Measurements from ENCODE around the gene AHCYL1.

AHCYL1 gene

GRCh38 chr1:110034451-110035235 is 50.1 kb downstream of the AHCYL1 start, which contains the start of gene STRIP1:
TSS of gene STRIP1 (plus strand) at chr1:110034624. CDS start at chr1:110034638, 14 bp downstream.
- H3K4me3 ChIP-seq (ENCODE audit: insufficient read length, low read depth) = peak within 1 kb of the TSS; percentile 83
- DNase-seq (ENCODE audit: low read depth, low spot score) = peak; percentile 96
- H3K9ac ChIP-seq (ENCODE audit: insufficient read length, low read depth) = peak within 1 kb of the TSS; percentile 93
- H3K4me1 ChIP-seq (ENCODE audit: insufficient read depth, insufficient read length) = no peaks in the 10 kb centered on the region
- peaks cover 34% of the 10 kb centered on the region for H3K36me3 ChIP-seq (ENCODE audit: insufficient read depth, insufficient read length, low read length)
- H3K27me3 ChIP-seq (ENCODE audit: insufficient read depth, insufficient read length) = no peaks in the 10 kb centered on the region
- TF ChIP-seq SUZ12 (IDR thresholded peaks at IDR 0.05; ENCODE audit: extremely low read depth, insufficient read depth, insufficient read length) = no peak
- peak; percentile 100 for TF ChIP-seq YY1 (IDR thresholded peaks at IDR 0.05; ENCODE audit: insufficient read depth, insufficient read length)
- no peaks in the 10 kb centered on the region for H3K9me3 ChIP-seq (ENCODE audit: insufficient read depth, low read length)

GRCh38 chr1:110035236-110035752 is 50.7 kb downstream of the AHCYL1 start:
- Histone ChIP-seq H3K27me3 (ENCODE audit: insufficient read depth, insufficient read length) (no peaks in the 10 kb centered on the region), H3K4me3 (ENCODE audit: insufficient read length, low read depth) (peak overlapping the region; percentile 83), H3K9ac (ENCODE audit: insufficient read length, low read depth) (peak overlapping the region; percentile 93), H3K9me3 (ENCODE audit: insufficient read depth, low read length) (no peaks in the 10 kb centered on the region), H3K36me3 (ENCODE audit: insufficient read depth, insufficient read length, low read length) (peaks cover 41% of the 10 kb centered on the region), H3K4me1 (ENCODE audit: insufficient read depth, insufficient read length) (no peaks in the 10 kb centered on the region)
- TF ChIP-seq YY1 (IDR thresholded peaks at IDR 0.05; ENCODE audit: insufficient read depth, insufficient read length) (no peak), SUZ12 (IDR thresholded peaks at IDR 0.05; ENCODE audit: extremely low read depth, insufficient read depth, insufficient read length) (no peak), ZNF274 (IDR thresholded peaks at IDR 0.05; ENCODE audit: low read depth, low read length) (no peak)
- peak; percentile 43 for DNase-seq (ENCODE audit: low read depth, low spot score)

GRCh38 chr1:110038271-110038670 is 53.7 kb downstream of the AHCYL1 start:
- H3K4me1 ChIP-seq (ENCODE audit: insufficient read depth, insufficient read length) = no peaks in the 10 kb centered on the region
- H3K27me3 ChIP-seq (ENCODE audit: insufficient read depth, insufficient read length) = no peaks in the 10 kb centered on the region
- no peaks in the 10 kb centered on the region for H3K9me3 ChIP-seq (ENCODE audit: insufficient read depth, low read length)
- H3K36me3 ChIP-seq (ENCODE audit: insufficient read depth, insufficient read length, low read length) = peaks cover 70% of the 10 kb centered on the region
- TF ChIP-seq SUZ12 (IDR thresholded peaks at IDR 0.05; ENCODE audit: extremely low read depth, insufficient read depth, insufficient read length) = no peak
- no peak for TF ChIP-seq YY1 (IDR thresholded peaks at IDR 0.05; ENCODE audit: insufficient read depth, insufficient read length)
- TF ChIP-seq ZNF274 (IDR thresholded peaks at IDR 0.05; ENCODE audit: low read depth, low read length) = no peak
- no peak for DNase-seq (ENCODE audit: low read depth, low spot score)
- no peak overlapping the region for H3K9ac ChIP-seq (ENCODE audit: insufficient read length, low read depth)
- H3K4me3 ChIP-seq (ENCODE audit: insufficient read length, low read depth) = no peak overlapping the region

GRCh38 chr1:110039641-110040040 is 55.1 kb downstream of the AHCYL1 start:
- no peak overlapping the region for H3K9ac ChIP-seq (ENCODE audit: insufficient read length, low read depth)
- H3K9me3 ChIP-seq (ENCODE audit: insufficient read depth, low read length) = no peaks in the 10 kb centered on the region
- peaks cover 84% of the 10 kb centered on the region for H3K36me3 ChIP-seq (ENCODE audit: insufficient read depth, insufficient read length, low read length)
- no peak for DNase-seq (ENCODE audit: low read depth, low spot score)
- no peaks in the 10 kb centered on the region for H3K27me3 ChIP-seq (ENCODE audit: insufficient read depth, insufficient read length)
- no peak for TF ChIP-seq ZNF274 (IDR thresholded peaks at IDR 0.05; ENCODE audit: low read depth, low read length)
- TF ChIP-seq SUZ12 (IDR thresholded peaks at IDR 0.05; ENCODE audit: extremely low read depth, insufficient read depth, insufficient read length) = no peak
- no peak for TF ChIP-seq YY1 (IDR thresholded peaks at IDR 0.05; ENCODE audit: insufficient read depth, insufficient read length)
- H3K4me1 ChIP-seq (ENCODE audit: insufficient read depth, insufficient read length) = no peaks in the 10 kb centered on the region
- no peak overlapping the region for H3K4me3 ChIP-seq (ENCODE audit: insufficient read length, low read depth)

- TF ChIP-seq SUZ12 (IDR thresholded peaks at IDR 0.05; ENCODE audit: extremely low read depth, insufficient read depth, insufficient read length) = no peak
- no peak for TF ChIP-seq ZNF274 (IDR thresholded peaks at IDR 0.05; ENCODE audit: low read depth, low read length)
- TF ChIP-seq YY1 (IDR thresholded peaks at IDR 0.05; ENCODE audit: insufficient read depth, insufficient read length) = no peak
- no peak for DNase-seq (ENCODE audit: low read depth, low spot score)
- Histone ChIP-seq H3K27me3 (ENCODE audit: insufficient read depth, insufficient read length) (no peaks in the 10 kb centered on the region), H3K4me3 (ENCODE audit: insufficient read length, low read depth) (no peak overlapping the region), H3K36me3 (ENCODE audit: insufficient read depth, insufficient read length, low read length) (peaks cover 93% of the 10 kb centered on the region), H3K4me1 (ENCODE audit: insufficient read depth, insufficient read length) (no peaks in the 10 kb centered on the region), H3K9me3 (ENCODE audit: insufficient read depth, low read length) (no peaks in the 10 kb centered on the region), H3K9ac (ENCODE audit: insufficient read length, low read depth) (no peak overlapping the region)
Observed at GRCh38 chr1:110040548-110040947, 56.0 kb downstream of the AHCYL1 start.

GRCh38 chr1:110043016-110043415 is 58.5 kb downstream of the AHCYL1 start:
- no peak overlapping the region for H3K4me3 ChIP-seq (ENCODE audit: insufficient read length, low read depth)
- no peak for DNase-seq (ENCODE audit: low read depth, low spot score)
- no peaks in the 10 kb centered on the region for H3K9me3 ChIP-seq (ENCODE audit: insufficient read depth, low read length)
- H3K9ac ChIP-seq (ENCODE audit: insufficient read length, low read depth) = no peak overlapping the region
- H3K36me3 ChIP-seq (ENCODE audit: insufficient read depth, insufficient read length, low read length) = peaks cover 97% of the 10 kb centered on the region
- H3K4me1 ChIP-seq (ENCODE audit: insufficient read depth, insufficient read length) = no peaks in the 10 kb centered on the region
- no peaks in the 10 kb centered on the region for H3K27me3 ChIP-seq (ENCODE audit: insufficient read depth, insufficient read length)
- TF ChIP-seq YY1 (IDR thresholded peaks at IDR 0.05; ENCODE audit: insufficient read depth, insufficient read length) = no peak
- no peak for TF ChIP-seq SUZ12 (IDR thresholded peaks at IDR 0.05; ENCODE audit: extremely low read depth, insufficient read depth, insufficient read length)
- no peak for TF ChIP-seq ZNF274 (IDR thresholded peaks at IDR 0.05; ENCODE audit: low read depth, low read length)

GRCh38 chr1:110047463-110047862 is 62.9 kb downstream of the AHCYL1 start:
- TF ChIP-seq YY1 (IDR thresholded peaks at IDR 0.05; ENCODE audit: insufficient read depth, insufficient read length) (no peak), ZNF274 (IDR thresholded peaks at IDR 0.05; ENCODE audit: low read depth, low read length) (no peak), SUZ12 (IDR thresholded peaks at IDR 0.05; ENCODE audit: extremely low read depth, insufficient read depth, insufficient read length) (no peak)
- Histone ChIP-seq H3K9me3 (ENCODE audit: insufficient read depth, low read length) (no peaks in the 10 kb centered on the region), H3K36me3 (ENCODE audit: insufficient read depth, insufficient read length, low read length) (peaks cover 97% of the 10 kb centered on the region), H3K9ac (ENCODE audit: insufficient read length, low read depth) (no peak overlapping the region), H3K4me3 (ENCODE audit: insufficient read length, low read depth) (no peak overlapping the region), H3K27me3 (ENCODE audit: insufficient read depth, insufficient read length) (no peaks in the 10 kb centered on the region), H3K4me1 (ENCODE audit: insufficient read depth, insufficient read length) (no peaks in the 10 kb centered on the region)
- no peak for DNase-seq (ENCODE audit: low read depth, low spot score)
